ENCODE results near the gene ADCY9. TPM values are rescaled to one million over a fixed set of nuclear protein-coding genes. Genes with fewer than 3 reads are reported as not detected.
"Not testable (repeated sequence)": the region's sequence is repeated elsewhere in the genome, so short reads cannot be mapped to it uniquely, and the experiment has no call there.

ADCY9 gene
- total RNA-seq, 4 donors from 2014 or later: 13.1 to 25.1 (median 18.5) TPM

GRCh38 chr16:3938471-3938842 lies 177.8 kb downstream of the ADCY9 start:
- no peak for TF ChIP-seq CTCF (IDR thresholded peaks at IDR 0.05)
- no peak for TF ChIP-seq POLR2A (IDR thresholded peaks at IDR 0.05)
- no peak overlapping the region for H3K4me3 ChIP-seq (ENCODE audit: low read depth, poor library complexity, severe bottlenecking)
- no peak for DNase-seq (ENCODE audit: low spot score in 2 of 2)
- intact Hi-C loops (cut with DNase I; ENCODE audit: low total_unique reads): no loop called here
- WGBS, 2 donors: 60 to 63% methylated on average over 19 of the region's 19 CpGs

GRCh38 chr16:3937066-3937875 lies 179.0 kb downstream of the ADCY9 start:
- H3K4me3 ChIP-seq (ENCODE audit: low read depth, poor library complexity, severe bottlenecking): no peak overlapping the region
- intact Hi-C loops (cut with DNase I; ENCODE audit: low total_unique reads): no loop called here
- TF ChIP-seq POLR2A (IDR thresholded peaks at IDR 0.05) (no peak), CTCF (IDR thresholded peaks at IDR 0.05) (no peak)
- 86 to 88% methylated on average over 13 of the region's 13 CpGs for WGBS, 2 donors
- no peak for DNase-seq (ENCODE audit: low spot score in 2 of 2)

GRCh38 chr16:3935921-3936320 lies 180.3 kb downstream of the ADCY9 start:
- intact Hi-C loops (cut with DNase I; ENCODE audit: low total_unique reads): no loop called here
- WGBS, 2 donors: 96 to 98% methylated on average over 4 of the region's 4 CpGs
- H3K4me3 ChIP-seq (ENCODE audit: low read depth, poor library complexity, severe bottlenecking): no peak overlapping the region
- DNase-seq (ENCODE audit: low spot score in 2 of 2): no peak
- TF ChIP-seq POLR2A (IDR thresholded peaks at IDR 0.05) (no peak), CTCF (IDR thresholded peaks at IDR 0.05) (no peak)

- 81 to 86% methylated on average over 13 of the region's 13 CpGs for WGBS, 2 donors
- DNase-seq (ENCODE audit: low spot score in 2 of 2): no peak
- intact Hi-C loops (cut with DNase I; ENCODE audit: low total_unique reads): no loop called here
- H3K4me3 ChIP-seq (ENCODE audit: low read depth, poor library complexity, severe bottlenecking): no peak overlapping the region
- TF ChIP-seq POLR2A (IDR thresholded peaks at IDR 0.05): no peak
- TF ChIP-seq CTCF (IDR thresholded peaks at IDR 0.05): no peak
Measured at GRCh38 chr16:3934491-3935181, 181.6 kb downstream of the ADCY9 start.

GRCh38 chr16:3927147-3927546 lies 189.1 kb downstream of the ADCY9 start:
- WGBS, 2 donors: 90 to 95% methylated on average over 2 of the region's 2 CpGs
- DNase-seq (ENCODE audit: low spot score in 2 of 2); intact Hi-C loops (cut with DNase I; ENCODE audit: low total_unique reads); H3K4me3 ChIP-seq (ENCODE audit: low read depth, poor library complexity, severe bottlenecking): not testable (repeated sequence)

GRCh38 chr16:3924763-3925162 lies 191.5 kb downstream of the ADCY9 start:
- intact Hi-C loops (cut with DNase I; ENCODE audit: low total_unique reads): no loop called here
- no peak overlapping the region for H3K4me3 ChIP-seq (ENCODE audit: low read depth, poor library complexity, severe bottlenecking)
- DNase-seq (ENCODE audit: low spot score in 2 of 2): no peak
- no peak for TF ChIP-seq CTCF (IDR thresholded peaks at IDR 0.05)
- no peak for TF ChIP-seq POLR2A (IDR thresholded peaks at IDR 0.05)

Data from lower leg skin (tissue), 4 donors.